Measurements from ENCODE around the gene NME3.

Gene NME3

GRCh38 chr16:1768061-1768766 is 3.1 kb downstream of the NME3 start:
- DNase-seq, result no peak

GRCh38 chr16:1767116-1767994 is 4.0 kb downstream of the NME3 start:
- no peak for DNase-seq

GRCh38 chr16:1766701-1767100 is 4.6 kb downstream of the NME3 start:
- DNase-seq, result no peak

GRCh38 chr16:1766231-1766630 is 5.1 kb downstream of the NME3 start:
- DNase-seq, result no peak

- no peak for DNase-seq
Measured at GRCh38 chr16:1765826-1766225, 5.5 kb downstream of the NME3 start.

- no peak for DNase-seq
Measured at GRCh38 chr16:1764971-1765370, 6.4 kb downstream of the NME3 start.

GRCh38 chr16:1763521-1764511 is 7.5 kb downstream of the NME3 start:
- DNase-seq, result no peak

- DNase-seq, result no peak
Measured at GRCh38 chr16:1762879-1763520, 8.3 kb downstream of the NME3 start.

GRCh38 chr16:1762196-1762878 is 9.0 kb downstream of the NME3 start:
- DNase-seq, result no peak

GRCh38 chr16:1761751-1762150 is 9.6 kb downstream of the NME3 start:
- DNase-seq, result no peak

- no peak for DNase-seq
Measured at GRCh38 chr16:1760911-1761310, 10.4 kb downstream of the NME3 start.

GRCh38 chr16:1759511-1759910 is 11.8 kb downstream of the NME3 start:
- no peak for DNase-seq

GRCh38 chr16:1758923-1759322 is 12.4 kb downstream of the NME3 start:
- DNase-seq, result no peak

GRCh38 chr16:1757714-1758461 is 13.5 kb downstream of the NME3 start:
- no peak for DNase-seq

- no peak for DNase-seq
Measured at GRCh38 chr16:1754204-1754603, 17.1 kb downstream of the NME3 start.

- no peak for DNase-seq
Measured at GRCh38 chr16:1752853-1753252, 18.5 kb downstream of the NME3 start.

GRCh38 chr16:1751946-1752345 is 19.4 kb downstream of the NME3 start:
- no peak for DNase-seq

- DNase-seq, result peak; percentile 48
Measured at GRCh38 chr16:1749152-1750117, 21.9 kb downstream of the NME3 start.

- no peak for DNase-seq
Measured at GRCh38 chr16:1747934-1748333, 23.4 kb downstream of the NME3 start.

- DNase-seq, result no peak
Measured at GRCh38 chr16:1746693-1747195, 24.6 kb downstream of the NME3 start.

Data from HCEC 1CT (cell line).